SIG-M5 (cell line): Measurements from ENCODE around the gene OCSTAMP.

Experiments used
- DNase-seq: peaks from one replicate; lab custom pipeline; 2025; lab: John Stamatoyannopoulos, UW

The OCSTAMP gene, protein sequence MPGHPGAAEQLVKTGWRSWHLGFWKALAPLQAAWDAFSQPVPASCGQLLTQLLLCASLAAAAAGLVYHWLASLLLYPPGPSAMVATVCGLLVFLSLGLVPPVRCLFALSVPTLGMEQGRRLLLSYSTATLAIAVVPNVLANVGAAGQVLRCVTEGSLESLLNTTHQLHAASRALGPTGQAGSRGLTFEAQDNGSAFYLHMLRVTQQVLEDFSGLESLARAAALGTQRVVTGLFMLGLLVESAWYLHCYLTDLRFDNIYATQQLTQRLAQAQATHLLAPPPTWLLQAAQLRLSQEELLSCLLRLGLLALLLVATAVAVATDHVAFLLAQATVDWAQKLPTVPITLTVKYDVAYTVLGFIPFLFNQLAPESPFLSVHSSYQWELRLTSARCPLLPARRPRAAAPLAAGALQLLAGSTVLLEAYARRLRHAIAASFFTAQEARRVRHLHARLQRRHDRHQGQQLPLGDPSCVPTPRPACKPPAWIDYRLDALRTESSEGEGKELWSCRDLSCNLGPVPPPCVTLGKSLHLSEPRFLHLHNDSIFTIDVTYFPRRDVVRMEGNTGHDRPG

DNA sequence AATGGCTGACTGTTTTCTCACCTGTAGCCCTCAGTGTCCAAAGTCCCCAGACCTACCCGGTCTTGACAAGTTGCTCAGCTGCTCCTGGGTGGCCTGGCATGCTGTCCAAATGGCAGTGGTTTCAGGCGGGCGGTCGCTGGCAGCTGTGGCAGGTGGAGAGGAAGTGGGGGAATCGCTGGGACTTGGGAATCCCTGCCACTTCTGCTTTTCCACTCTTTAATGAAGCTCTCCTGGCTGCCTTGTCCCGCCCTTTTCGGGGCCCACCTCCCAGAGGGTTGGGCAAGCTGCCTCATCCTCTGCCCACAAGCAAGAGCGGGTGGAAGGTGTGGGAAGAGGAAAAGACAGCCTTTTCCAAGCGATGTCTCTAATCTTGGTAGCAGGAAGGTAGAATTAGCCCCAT, at the start of gene OCSTAMP:
Gene OCSTAMP (minus strand): TSS at position 194 of the 400 bp plus-strand sequence. CDS start 94 bp downstream, at position 100.
- DNase-seq: peak; percentile 10

GRCh38 chr20:46599227-46599987, 49.0 kb upstream of the OCSTAMP start:
- no peak for DNase-seq

GRCh38 chr20:46595933-46596332, 45.5 kb upstream of the OCSTAMP start:
- DNase-seq: no peak

DNA sequence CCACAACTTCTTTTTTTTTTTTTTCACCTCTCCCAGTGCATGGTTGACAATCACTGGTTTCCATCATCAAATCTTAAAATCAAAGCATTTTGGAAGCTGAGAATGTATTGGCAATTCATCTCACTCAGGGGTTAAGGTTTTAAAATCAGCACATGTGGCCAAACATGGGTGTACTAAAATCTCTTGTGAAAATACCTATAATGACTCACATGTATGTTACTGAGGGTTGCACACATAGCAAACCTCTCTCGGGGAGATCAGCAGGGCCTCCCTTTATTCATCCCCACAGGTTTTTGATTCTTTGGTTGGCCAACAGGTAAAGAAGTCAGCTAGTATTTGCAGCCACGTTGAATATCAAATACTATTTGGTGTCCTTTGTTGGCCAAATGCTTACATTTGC, 44.3 kb upstream of the OCSTAMP start:
- DNase-seq: no peak

GRCh38 chr20:46592580-46593362, 42.3 kb upstream of the OCSTAMP start:
- DNase-seq: no peak

DNA sequence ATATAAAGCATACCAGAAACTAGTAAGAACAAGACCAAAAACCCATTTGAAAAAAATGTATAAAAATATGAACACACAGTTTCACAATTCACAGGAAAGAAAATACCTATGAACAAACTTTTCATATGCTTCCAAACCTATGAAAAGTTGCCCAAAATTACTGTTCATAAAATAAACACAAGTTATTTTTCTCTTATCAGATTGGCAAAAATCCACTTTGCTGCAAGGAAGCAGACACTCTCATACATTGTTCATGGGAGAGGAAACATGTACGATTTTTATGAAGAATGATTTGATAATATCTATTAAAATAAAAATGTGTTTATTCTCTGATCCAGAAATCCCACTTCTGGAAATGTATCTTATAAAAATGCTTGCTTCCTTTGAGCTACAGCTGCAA, 40.0 kb upstream of the OCSTAMP start:
- DNase-seq: no peak

GRCh38 chr20:46588532-46589511, 38.4 kb upstream of the OCSTAMP start:
- DNase-seq: no peak

GRCh38 chr20:46587986-46588385, 37.5 kb upstream of the OCSTAMP start:
- no peak for DNase-seq

GRCh38 chr20:46586724-46587123, 36.3 kb upstream of the OCSTAMP start:
- DNase-seq: no peak

- no peak for DNase-seq
These were observed 34.1 kb upstream of the OCSTAMP start for GRCh38 chr20:46584508-46584907.

GRCh38 chr20:46583411-46584214, 33.2 kb upstream of the OCSTAMP start:
- DNase-seq: no peak

DNA sequence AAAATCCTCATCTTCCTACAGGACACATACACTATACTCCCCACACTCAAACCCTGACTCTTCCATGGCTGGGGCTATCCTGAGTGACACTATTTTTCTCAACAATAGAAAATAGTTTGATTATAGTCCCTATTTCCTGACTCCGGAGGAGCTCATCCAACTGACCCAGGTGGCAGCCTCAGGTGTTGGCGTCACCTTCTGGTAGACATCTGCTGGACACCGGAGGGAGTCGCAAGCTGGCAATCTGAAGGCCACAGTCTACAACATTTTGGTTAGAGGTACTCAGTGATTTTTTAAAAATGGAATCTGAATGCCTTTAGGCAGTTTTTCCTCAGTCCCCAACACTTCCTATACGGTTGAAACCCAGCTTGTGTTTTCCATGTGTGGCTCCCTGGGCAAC, 32.2 kb upstream of the OCSTAMP start:
- DNase-seq: no peak

DNA sequence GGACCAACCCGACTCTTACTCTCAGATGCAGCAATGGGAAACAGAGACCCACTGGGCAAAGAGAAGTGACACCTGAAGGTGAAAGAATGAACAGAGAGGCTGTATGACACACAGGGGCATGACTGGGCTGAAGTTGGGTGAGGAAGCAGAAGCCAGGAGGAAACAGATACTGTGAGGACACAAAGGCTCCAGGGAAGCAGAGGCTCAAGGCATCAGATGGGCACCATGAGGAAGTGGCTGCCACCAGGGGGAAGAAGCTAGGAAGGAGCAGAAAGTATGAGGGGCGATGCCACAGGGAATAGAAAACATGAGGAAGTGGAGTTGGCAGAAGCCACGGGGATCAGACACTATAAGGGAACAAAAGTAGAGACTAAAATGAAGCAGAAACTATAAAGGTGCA, 30.9 kb upstream of the OCSTAMP start:
- no peak for DNase-seq

DNA sequence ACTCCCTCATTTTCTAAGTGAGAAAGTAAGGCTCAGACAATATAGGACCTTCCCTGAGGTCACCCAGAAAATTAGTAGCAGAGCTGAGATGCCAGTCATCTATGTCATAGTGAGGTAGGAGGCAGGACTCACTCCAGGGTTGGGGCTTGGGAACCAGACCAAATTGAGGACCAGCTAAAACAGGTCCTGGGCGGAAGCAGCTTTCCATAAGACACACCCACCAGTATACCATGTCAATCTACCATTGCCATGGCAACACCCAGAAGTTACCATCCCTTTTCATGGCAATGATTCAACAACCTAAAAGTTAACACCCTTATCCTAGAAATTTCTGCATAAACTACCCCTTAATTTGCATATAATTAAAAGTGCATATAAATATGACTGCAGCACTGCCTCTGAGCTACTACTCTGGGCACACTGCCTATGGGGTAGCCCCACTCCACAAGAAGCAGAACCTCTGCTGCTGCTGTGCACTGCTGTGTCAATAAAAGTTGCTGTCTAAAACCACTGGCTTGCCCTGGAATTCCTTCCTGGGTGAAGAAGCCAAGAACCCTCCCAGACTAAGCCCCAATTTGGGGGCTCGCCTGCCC, 30.3 kb upstream of the OCSTAMP start:
- no peak for DNase-seq

- no peak for DNase-seq
These were observed 28.3 kb upstream of the OCSTAMP start for GRCh38 chr20:46578745-46579144.

- no peak for DNase-seq
These were observed 26.4 kb upstream of the OCSTAMP start for GRCh38 chr20:46576774-46577395.

GRCh38 chr20:46575937-46576461, 25.5 kb upstream of the OCSTAMP start:
- DNase-seq: no peak

DNA sequence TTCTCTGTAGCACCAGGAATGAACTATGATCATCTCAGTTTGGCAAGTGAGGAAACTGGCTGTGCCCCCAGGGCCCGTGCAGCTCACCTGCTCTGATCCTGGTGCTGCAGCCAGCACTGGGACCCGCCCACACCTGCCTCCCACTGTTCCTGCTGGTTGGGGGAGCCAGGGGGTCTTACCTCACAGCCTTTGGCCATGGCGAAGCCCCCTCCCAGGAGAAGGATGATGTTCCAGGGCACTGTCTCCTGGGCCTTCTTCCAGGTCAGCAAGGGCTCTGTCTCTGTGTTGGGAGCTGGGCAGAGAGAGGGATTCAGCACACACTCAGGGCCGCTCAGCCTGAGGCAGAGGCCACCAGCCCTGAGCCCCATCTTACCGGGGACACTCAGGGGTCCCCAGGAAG, 24.9 kb upstream of the OCSTAMP start:
- no peak for DNase-seq
